ENCODE measurements around the gene FGF23.
A peak's percentile ranks its signal among the peaks of the same experiment; 100 is the strongest.

The FGF23 gene

DNA sequence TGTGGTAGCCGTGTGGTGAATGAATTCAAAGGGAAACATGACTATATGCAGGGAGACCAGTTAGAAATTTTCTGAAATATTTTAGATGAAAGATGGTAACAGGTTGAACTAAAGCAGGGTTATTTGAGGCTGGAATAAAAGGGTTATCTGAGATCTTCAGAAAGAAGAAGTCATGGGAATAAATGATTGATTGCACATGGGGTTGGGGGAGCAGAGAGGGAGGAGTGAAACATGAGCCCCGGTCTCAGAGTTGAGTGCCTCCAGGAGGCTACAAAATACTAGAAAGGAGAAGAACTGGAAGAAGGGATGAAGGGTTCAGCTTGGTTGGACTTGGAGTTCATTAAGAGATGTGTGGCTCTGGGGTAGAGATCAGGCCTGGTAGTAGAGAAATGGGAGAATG is 16.3 kb upstream of the FGF23 start:
- Histone ChIP-seq H2BK12ac (ENCODE audit: low read length) (no peak overlapping the region), H3K14ac (ENCODE audit: low read length) (no peak overlapping the region), H3K27me3 (ENCODE audit: control insufficient read depth in 3 of 3, insufficient read depth in 3 of 3, low read depth in 1 of 3, low read length in 3 of 3) (peaks cover 0 to 4% (median 0%) of the 10 kb centered on the region in 3 experiments), H4K8ac (ENCODE audit: low read depth, low read length) (no peak overlapping the region), H3K4ac (ENCODE audit: low read length) (no peak overlapping the region), H2BK120ac (ENCODE audit: low read depth, low read length) (no peak overlapping the region), H3K9me3 (replicated peaks in 1 of 2; ENCODE audit: control insufficient read depth in 2 of 2, insufficient read depth in 1 of 2, low read depth in 1 of 2, low read length in 2 of 2) (no peaks in the 10 kb centered on the region), H3K27ac (replicated peaks; ENCODE audit: low read length) (no peak overlapping the region), H3K9ac (ENCODE audit: low read depth, low read length, poor library complexity) (no peak overlapping the region), H3K4me2 (ENCODE audit: insufficient read depth, low read length, poor library complexity, severe bottlenecking) (no peak overlapping the region), H2BK5ac (ENCODE audit: low read length) (no peak overlapping the region), H2BK15ac (ENCODE audit: low read length) (no peak overlapping the region), H4K91ac (ENCODE audit: low read depth, low read length, poor library complexity) (no peak overlapping the region), H3K36me3 (replicated peaks in 1 of 2; ENCODE audit: control insufficient read depth in 2 of 2, insufficient read depth in 2 of 2, low read length in 2 of 2) (no peaks in the 10 kb centered on the region), H3K23ac (ENCODE audit: low read depth, low read length, poor library complexity) (no peak overlapping the region), H2AFZ (ENCODE audit: low read length) (no peak overlapping the region), H3K79me1 (ENCODE audit: low read depth, low read length) (no peaks in the 10 kb centered on the region), H3K18ac (ENCODE audit: low read length) (no peak overlapping the region), H3K4me1 (ENCODE audit: control insufficient read depth in 2 of 2, insufficient read depth in 1 of 2, low read depth in 1 of 2, low read length in 2 of 2) (no peaks in the 10 kb centered on the region), H2AK5ac (ENCODE audit: low read depth, low read length) (no peak overlapping the region), H3K4me3 (ENCODE audit: low read length in 2 of 2) (no peak overlapping the region)
- WGBS, 2 donors (ENCODE audit: extremely low coverage in 2 of 2, insufficient read length in 2 of 2, insufficient replicate concordance in 1 of 2), result no CpG with 5 or more reads among the region's 2 CpGs
- no peak for DNase-seq (ENCODE audit: low spot score)

DNA sequence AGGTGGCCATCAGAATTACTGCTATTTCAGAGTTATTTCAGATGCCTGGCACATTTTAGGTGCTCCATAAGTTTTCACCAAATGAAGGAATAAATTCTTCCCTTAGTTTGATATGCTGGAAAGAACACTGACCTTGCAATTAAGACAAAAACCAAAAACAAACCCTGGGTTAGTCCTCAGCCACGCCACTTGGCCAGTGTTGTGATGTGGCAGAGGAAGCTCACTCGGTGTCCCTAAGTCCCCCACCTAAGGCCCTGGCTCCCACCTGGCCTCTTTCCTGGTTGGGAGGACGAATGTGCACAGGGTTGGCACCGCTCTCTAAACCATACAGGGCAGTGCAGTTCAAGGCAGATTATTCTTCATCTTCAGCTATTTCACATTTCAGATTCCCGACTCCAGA is 13.7 kb upstream of the FGF23 start:
- DNase-seq (ENCODE audit: low spot score), result no peak
- Histone ChIP-seq H3K27me3 (ENCODE audit: control insufficient read depth in 3 of 3, insufficient read depth in 3 of 3, low read depth in 1 of 3, low read length in 3 of 3) (peaks cover 0 to 4% (median 0%) of the 10 kb centered on the region in 3 experiments), H4K8ac (ENCODE audit: low read depth, low read length) (no peak overlapping the region), H2BK12ac (ENCODE audit: low read length) (no peak overlapping the region), H4K91ac (ENCODE audit: low read depth, low read length, poor library complexity) (no peak overlapping the region), H3K4me1 (ENCODE audit: control insufficient read depth in 2 of 2, insufficient read depth in 1 of 2, low read depth in 1 of 2, low read length in 2 of 2) (no peaks in the 10 kb centered on the region), H3K4ac (ENCODE audit: low read length) (no peak overlapping the region), H2BK120ac (ENCODE audit: low read depth, low read length) (no peak overlapping the region), H3K14ac (ENCODE audit: low read length) (no peak overlapping the region), H3K27ac (replicated peaks; ENCODE audit: low read length) (no peak overlapping the region), H3K18ac (ENCODE audit: low read length) (no peak overlapping the region), H3K9me3 (replicated peaks in 1 of 2; ENCODE audit: control insufficient read depth in 2 of 2, insufficient read depth in 1 of 2, low read depth in 1 of 2, low read length in 2 of 2) (no peaks in the 10 kb centered on the region), H2BK15ac (ENCODE audit: low read length) (no peak overlapping the region), H2AFZ (ENCODE audit: low read length) (no peak overlapping the region), H3K4me2 (ENCODE audit: insufficient read depth, low read length, poor library complexity, severe bottlenecking) (no peak overlapping the region), H3K9ac (ENCODE audit: low read depth, low read length, poor library complexity) (no peak overlapping the region), H2BK5ac (ENCODE audit: low read length) (no peak overlapping the region), H2AK5ac (ENCODE audit: low read depth, low read length) (no peak overlapping the region), H3K79me1 (ENCODE audit: low read depth, low read length) (no peaks in the 10 kb centered on the region), H3K36me3 (replicated peaks in 1 of 2; ENCODE audit: control insufficient read depth in 2 of 2, insufficient read depth in 2 of 2, low read length in 2 of 2) (no peaks in the 10 kb centered on the region), H3K4me3 (ENCODE audit: low read length in 2 of 2) (no peak overlapping the region), H3K23ac (ENCODE audit: low read depth, low read length, poor library complexity) (no peak overlapping the region)
- WGBS, 2 donors (ENCODE audit: extremely low coverage in 2 of 2, insufficient read length in 2 of 2, insufficient replicate concordance in 1 of 2), result no CpG with 5 or more reads among the region's 5 CpGs

DNA sequence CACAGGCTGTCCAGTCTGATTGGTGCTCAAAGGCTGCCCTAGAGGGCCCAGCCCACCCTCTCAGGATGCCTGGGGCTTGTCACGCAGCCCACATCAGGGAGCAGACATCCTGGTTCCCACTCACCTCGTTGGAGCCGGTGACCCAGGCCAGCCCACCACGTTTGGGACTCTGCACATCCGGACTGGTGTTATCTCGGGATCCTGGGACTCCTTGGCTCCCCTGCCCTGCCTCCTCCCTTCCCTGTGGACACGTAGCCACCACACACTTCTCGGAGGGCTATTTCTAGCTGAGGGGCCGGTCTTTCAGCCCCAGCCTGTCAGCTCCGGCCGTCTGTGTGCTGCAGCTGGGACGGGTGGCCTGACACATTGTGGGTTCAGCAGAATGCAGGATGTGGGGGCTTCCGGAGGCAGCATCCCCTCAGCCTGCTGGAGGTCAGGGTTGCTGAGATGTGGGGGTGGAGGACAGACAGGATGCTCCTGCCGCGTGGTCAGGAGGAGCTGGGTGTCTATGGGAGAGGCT is 12.8 kb upstream of the FGF23 start:
- no peak overlapping the region for H4K8ac ChIP-seq (ENCODE audit: low read depth, low read length)
- no peak overlapping the region for H2BK120ac ChIP-seq (ENCODE audit: low read depth, low read length)
- no peaks in the 10 kb centered on the region for H3K9me3 ChIP-seq (replicated peaks in 1 of 2; ENCODE audit: control insufficient read depth in 2 of 2, insufficient read depth in 1 of 2, low read depth in 1 of 2, low read length in 2 of 2)
- peak overlapping the region; percentile 75 for H2BK15ac ChIP-seq (ENCODE audit: low read length)
- H3K27me3 ChIP-seq (ENCODE audit: control insufficient read depth in 3 of 3, insufficient read depth in 3 of 3, low read depth in 1 of 3, low read length in 3 of 3), result peaks cover 0 to 4% (median 0%) of the 10 kb centered on the region in 3 experiments
- no peak overlapping the region for H3K23ac ChIP-seq (ENCODE audit: low read depth, low read length, poor library complexity)
- H4K91ac ChIP-seq (ENCODE audit: low read depth, low read length, poor library complexity), result no peak overlapping the region
- H3K4me1 ChIP-seq (ENCODE audit: control insufficient read depth in 2 of 2, insufficient read depth in 1 of 2, low read depth in 1 of 2, low read length in 2 of 2), result no peaks in the 10 kb centered on the region
- no peak overlapping the region for H3K27ac ChIP-seq (replicated peaks; ENCODE audit: low read length)
- no CpG with 5 or more reads among the region's 15 CpGs for WGBS, 2 donors (ENCODE audit: extremely low coverage in 2 of 2, insufficient read length in 2 of 2, insufficient replicate concordance in 1 of 2)
- H2AFZ ChIP-seq (ENCODE audit: low read length), result peak overlapping the region; percentile 25
- no peak overlapping the region for H3K4me2 ChIP-seq (ENCODE audit: insufficient read depth, low read length, poor library complexity, severe bottlenecking)
- no peak overlapping the region for H3K9ac ChIP-seq (ENCODE audit: low read depth, low read length, poor library complexity)
- no peak for DNase-seq (ENCODE audit: low spot score)
- no peaks in the 10 kb centered on the region for H3K36me3 ChIP-seq (replicated peaks in 1 of 2; ENCODE audit: control insufficient read depth in 2 of 2, insufficient read depth in 2 of 2, low read length in 2 of 2)
- H3K4me3 ChIP-seq (ENCODE audit: low read length in 2 of 2), result no peak overlapping the region
- H2AK5ac ChIP-seq (ENCODE audit: low read depth, low read length), result no peak overlapping the region
- H2BK5ac ChIP-seq (ENCODE audit: low read length), result no peak overlapping the region
- no peak overlapping the region for H3K4ac ChIP-seq (ENCODE audit: low read length)
- H2BK12ac ChIP-seq (ENCODE audit: low read length), result no peak overlapping the region
- H3K18ac ChIP-seq (ENCODE audit: low read length), result peak overlapping the region; percentile 67
- no peak overlapping the region for H3K14ac ChIP-seq (ENCODE audit: low read length)
- no peaks in the 10 kb centered on the region for H3K79me1 ChIP-seq (ENCODE audit: low read depth, low read length)

DNA sequence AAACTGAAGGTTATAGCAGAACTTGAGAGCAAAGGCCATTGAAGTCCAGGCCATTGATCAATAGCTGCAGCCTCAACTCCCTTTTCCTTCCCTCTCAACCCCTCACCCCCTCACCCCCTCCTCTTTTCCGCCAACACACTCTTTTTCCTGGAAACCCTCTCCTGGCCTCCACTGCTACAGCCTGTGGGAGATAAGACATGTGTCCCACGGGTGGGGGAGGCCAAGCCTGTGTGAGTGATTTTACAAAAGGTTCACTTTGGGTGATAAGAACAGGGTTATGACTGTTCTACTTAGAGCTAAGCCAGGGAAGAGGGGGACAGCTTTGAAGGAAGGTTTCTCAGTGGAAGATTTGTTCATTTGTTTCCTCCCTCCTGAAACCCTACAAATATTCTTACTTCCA is 9.2 kb upstream of the FGF23 start:
- no peaks in the 10 kb centered on the region for H3K4me1 ChIP-seq (ENCODE audit: control insufficient read depth in 2 of 2, insufficient read depth in 1 of 2, low read depth in 1 of 2, low read length in 2 of 2)
- no peak overlapping the region for H3K27ac ChIP-seq (replicated peaks; ENCODE audit: low read length)
- H2BK12ac ChIP-seq (ENCODE audit: low read length), result no peak overlapping the region
- H2BK15ac ChIP-seq (ENCODE audit: low read length), result no peak overlapping the region
- no peaks in the 10 kb centered on the region for H3K36me3 ChIP-seq (replicated peaks in 1 of 2; ENCODE audit: control insufficient read depth in 2 of 2, insufficient read depth in 2 of 2, low read length in 2 of 2)
- no peak overlapping the region for H4K91ac ChIP-seq (ENCODE audit: low read depth, low read length, poor library complexity)
- no peak overlapping the region for H3K9ac ChIP-seq (ENCODE audit: low read depth, low read length, poor library complexity)
- H3K4me2 ChIP-seq (ENCODE audit: insufficient read depth, low read length, poor library complexity, severe bottlenecking), result no peak overlapping the region
- peaks cover 0 to 13% (median 0%) of the 10 kb centered on the region in 3 experiments for H3K27me3 ChIP-seq (ENCODE audit: control insufficient read depth in 3 of 3, insufficient read depth in 3 of 3, low read depth in 1 of 3, low read length in 3 of 3)
- no peak overlapping the region for H2AK5ac ChIP-seq (ENCODE audit: low read depth, low read length)
- peak overlapping the region; percentile 45 for H3K23ac ChIP-seq (ENCODE audit: low read depth, low read length, poor library complexity)
- H2BK5ac ChIP-seq (ENCODE audit: low read length), result no peak overlapping the region
- H4K8ac ChIP-seq (ENCODE audit: low read depth, low read length), result no peak overlapping the region
- H3K4me3 ChIP-seq (ENCODE audit: low read length in 2 of 2), result no peak overlapping the region
- no peaks in the 10 kb centered on the region for H3K9me3 ChIP-seq (replicated peaks in 1 of 2; ENCODE audit: control insufficient read depth in 2 of 2, insufficient read depth in 1 of 2, low read depth in 1 of 2, low read length in 2 of 2)
- H3K18ac ChIP-seq (ENCODE audit: low read length), result no peak overlapping the region
- H2AFZ ChIP-seq (ENCODE audit: low read length), result no peak overlapping the region
- no peak overlapping the region for H2BK120ac ChIP-seq (ENCODE audit: low read depth, low read length)
- WGBS, 2 donors (ENCODE audit: extremely low coverage in 2 of 2, insufficient read length in 2 of 2, insufficient replicate concordance in 1 of 2), result 89% methylated on average over 1 of the region's 2 CpGs; no CpG with 5 or more reads in 1 of the 2 donors
- no peak for DNase-seq (ENCODE audit: low spot score)
- no peak overlapping the region for H3K14ac ChIP-seq (ENCODE audit: low read length)
- H3K4ac ChIP-seq (ENCODE audit: low read length), result no peak overlapping the region
- no peaks in the 10 kb centered on the region for H3K79me1 ChIP-seq (ENCODE audit: low read depth, low read length)

Data from neuronal stem cell (in vitro differentiated cells).